GM21360 (cell line): ENCODE data around the gene MRPS35.

ENCODE experiments used
- ATAC-seq: cut with Tn5 transposase; IDR thresholded peaks from one replicate; pipeline ENCODE4 v1.9.1; 2021; ENCODE audit warnings: mild to moderate bottlenecking, moderate library complexity; ENCODE audit not compliant: unreplicated experiment

Gene MRPS35

DNA sequence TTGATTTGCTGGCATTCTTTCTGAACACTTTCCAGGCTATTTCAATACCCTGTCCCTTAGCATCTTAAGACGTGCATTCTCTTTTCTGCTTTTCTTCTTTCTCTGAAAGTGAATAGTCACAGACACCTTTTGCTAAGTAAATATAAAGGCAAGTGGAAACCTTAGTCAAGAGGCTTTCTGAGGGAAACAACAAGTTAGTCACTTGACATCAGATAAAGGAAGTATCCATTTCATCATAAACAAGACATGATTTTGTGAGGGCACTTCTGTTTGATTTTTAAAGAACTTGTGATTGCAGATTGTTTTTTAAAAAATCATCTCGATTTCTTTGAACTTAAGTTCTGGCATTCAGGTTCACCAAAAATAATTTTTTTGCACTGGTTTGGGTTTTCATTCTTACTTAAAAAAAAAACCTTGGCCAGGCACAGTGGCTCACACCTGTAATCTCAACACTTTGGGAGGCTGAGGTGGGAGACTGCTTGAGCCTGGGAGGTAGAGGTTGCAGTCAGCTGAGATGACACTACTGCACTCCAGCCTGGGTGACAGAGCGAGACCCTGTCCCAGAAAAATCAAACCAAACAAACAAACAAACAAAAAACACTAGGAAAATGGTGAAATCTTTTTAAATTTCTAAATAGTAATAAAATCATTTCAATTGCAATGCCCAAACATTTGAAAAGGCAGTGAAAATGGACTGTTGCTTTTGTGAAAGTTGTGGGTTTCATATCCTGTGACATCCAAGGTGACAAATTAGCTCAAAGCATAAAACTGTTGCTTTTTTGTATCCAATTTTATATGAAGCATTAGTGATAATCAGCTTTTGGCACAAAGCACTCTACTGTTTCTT lies 61.1 kb downstream of the MRPS35 start:
- no peak for ATAC-seq

DNA sequence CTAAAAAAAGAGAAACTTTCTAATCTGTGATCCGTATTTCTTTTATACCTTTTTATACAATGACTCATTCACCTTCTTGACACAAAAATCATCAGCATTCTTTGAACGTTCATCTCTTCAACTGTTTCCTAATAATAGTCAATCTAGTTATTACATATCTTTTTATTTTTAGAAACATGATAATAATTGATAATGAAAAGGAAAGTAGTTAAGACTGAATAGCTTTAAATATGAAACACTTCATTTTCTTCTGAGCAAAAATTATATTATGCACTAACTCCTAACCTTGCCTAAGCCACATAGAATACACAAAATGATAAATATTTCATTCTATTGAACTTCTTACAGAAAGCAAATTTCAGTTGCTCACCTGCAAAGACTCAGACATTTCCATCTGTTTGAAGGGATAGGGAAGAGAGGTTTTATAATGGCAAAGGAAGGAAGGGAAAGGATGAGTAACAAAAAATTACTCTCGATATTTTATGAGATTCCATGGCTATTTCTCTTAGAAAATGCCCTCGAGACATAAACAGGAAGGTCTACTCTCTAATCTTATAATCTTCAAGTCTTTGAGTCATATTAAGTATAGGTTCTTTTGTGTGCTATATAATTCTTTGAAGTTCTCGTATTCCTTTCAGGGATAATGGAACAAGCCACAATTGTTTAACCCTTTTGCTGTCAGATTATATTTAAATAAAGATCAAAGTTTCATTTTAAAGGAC lies 61.9 kb downstream of the MRPS35 start:
- no peak for ATAC-seq

DNA sequence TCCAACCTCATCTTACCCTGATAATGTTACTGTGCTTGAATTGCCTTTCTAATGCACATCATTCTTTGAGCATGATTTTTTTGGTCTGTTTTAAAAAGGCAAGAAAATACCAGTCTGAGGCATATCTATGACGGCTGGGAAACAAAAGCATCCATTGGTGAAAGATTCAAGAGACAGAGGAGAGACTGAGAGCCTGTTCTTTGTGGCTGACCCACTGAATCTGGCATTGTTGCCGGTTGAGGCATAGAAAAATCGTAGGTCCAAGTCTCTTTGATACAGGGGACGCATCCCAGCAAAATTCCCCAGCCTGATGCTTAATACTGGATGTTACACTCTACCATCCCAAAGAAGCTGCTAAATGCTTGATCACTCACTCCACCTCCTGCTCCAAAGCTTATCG lies 66.5 kb downstream of the MRPS35 start:
- no peak for ATAC-seq

DNA sequence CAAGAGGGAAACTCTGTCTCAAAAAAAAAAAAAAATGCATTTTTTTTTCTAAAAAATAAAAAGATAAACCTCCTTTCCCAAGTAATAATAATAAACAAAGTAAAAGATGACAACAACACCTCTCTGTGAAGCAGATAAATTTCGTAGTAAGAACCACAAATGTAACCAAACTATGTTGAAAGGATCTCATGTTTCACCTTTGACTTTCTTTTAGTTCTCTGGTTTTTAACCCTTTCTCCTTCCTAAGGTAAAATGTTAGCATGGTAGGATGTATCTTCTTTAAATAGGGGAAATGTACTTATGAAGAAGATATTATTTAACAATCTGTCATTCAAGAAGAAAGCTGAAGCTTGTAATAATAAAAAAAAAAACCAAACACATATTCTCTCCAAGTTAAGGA lies 67.6 kb downstream of the MRPS35 start:
- no peak for ATAC-seq

DNA sequence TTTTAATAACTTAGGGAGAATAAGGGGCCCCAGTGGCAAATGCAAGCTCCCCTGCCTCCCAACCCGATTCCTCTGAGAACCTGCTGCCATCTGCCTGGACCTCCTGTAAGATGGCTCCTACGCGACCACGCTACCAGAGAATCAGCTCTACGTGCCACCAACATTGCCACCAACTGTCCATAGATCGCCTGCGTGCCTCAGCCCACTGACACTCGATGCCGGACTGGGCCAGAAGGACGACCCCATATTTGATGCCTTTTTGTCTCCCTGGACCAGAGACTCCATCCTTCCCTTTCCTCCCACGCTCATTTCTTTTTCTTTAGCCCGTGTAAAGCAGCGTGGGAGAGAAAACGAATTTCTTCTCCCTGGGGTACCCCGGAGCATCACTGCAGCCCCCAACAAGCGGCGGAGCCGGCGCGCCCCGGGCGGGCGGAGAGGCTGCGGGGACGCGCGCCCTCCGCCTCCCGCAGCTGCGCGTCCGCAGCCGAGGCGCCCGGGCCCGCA lies 68.8 kb downstream of the MRPS35 start:
- peak; percentile 3 for ATAC-seq

DNA sequence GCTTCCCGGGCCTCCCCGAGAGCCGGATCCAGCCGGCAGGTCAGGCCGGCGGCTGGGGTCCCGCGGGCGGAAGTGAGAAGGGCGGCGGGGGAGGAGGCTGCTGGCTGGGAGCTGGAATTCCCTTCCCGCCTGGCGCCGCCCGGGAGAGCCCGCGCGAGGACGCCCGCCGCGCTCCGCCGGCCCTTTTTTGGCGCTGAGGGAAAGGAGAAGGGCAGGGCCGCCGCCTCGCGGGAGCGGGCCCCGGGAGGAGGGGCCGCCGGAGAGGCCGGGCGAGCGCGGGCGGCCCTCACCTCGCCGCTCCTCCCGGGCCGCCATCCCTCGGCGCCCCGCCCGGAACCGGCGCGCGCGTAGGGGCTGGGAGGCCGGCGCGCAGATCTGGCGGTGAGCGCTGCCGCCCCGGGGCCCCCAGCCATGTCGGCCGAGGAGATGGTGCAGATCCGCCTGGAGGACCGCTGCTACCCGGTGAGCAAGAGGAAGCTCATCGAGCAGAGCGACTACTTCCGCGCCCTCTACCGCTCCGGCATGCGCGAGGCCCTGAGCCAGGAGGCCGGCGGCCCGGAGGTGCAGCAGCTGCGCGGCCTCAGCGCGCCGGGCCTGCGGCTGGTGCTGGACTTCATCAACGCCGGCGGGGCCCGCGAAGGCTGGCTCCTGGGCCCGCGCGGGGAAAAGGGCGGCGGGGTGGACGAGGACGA lies 69.4 kb downstream of the MRPS35 start, which contains the start of the genes KLHL42 and MANSC4:
Gene KLHL42, plus strand, starts transcription at position 314 of the 692 bp plus-strand sequence. Its CDS starts 98 bp downstream, at position 412.
Gene MANSC4, minus strand, starts transcription at position 317 of the 692 bp plus-strand sequence. CDS start 8,960 bp downstream, outside the sequence.
- peak; percentile 70 for ATAC-seq

DNA sequence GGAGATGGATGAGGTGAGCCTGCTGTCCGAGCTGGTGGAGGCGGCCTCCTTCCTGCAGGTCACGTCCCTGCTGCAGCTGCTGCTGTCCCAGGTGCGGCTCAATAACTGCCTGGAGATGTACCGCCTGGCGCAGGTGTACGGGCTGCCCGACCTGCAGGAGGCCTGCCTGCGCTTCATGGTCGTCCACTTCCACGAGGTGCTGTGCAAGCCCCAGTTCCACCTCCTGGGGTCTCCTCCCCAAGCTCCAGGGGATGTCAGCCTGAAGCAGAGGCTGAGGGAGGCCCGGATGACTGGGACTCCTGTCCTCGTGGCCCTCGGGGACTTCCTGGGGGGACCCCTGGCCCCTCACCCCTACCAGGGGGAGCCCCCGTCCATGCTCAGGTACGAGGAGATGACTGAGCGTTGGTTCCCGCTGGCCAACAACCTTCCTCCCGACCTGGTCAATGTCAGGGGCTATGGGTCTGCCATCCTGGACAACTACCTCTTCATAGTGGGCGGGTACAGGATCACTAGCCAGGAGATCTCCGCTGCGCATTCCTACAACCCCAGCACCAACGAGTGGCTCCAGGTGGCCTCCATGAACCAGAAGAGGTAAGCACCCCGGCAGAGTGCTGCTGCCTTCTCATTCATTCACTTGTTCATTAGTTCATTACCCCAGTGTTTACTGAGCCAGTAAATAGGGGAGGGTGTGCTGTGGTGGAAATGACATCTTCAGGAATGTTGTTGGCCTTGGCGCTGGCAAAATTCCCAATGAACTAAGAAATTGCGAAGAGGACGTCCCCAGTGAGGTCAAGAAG lies 70.2 kb downstream of the MRPS35 start:
- ATAC-seq: peak; percentile 33

DNA sequence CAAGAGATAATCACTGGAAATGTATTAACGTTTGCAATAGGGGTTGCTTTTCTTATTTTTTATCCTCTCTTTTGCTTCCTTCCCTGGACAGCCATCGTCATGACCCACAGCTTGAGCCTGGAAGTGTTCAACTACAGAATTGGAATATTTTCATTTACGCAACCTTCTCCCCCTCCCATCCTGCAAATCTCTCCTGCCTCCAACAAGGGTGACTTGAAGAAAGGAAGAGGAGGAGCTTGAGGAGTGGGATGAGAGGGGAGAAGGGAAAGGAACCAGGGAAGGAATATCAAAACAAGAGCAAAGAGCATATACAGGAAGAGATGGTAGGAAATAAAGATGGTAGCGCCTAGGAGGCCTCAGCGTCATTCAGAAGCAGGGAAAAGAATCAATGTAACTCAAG lies 71.0 kb downstream of the MRPS35 start:
- no peak for ATAC-seq

DNA sequence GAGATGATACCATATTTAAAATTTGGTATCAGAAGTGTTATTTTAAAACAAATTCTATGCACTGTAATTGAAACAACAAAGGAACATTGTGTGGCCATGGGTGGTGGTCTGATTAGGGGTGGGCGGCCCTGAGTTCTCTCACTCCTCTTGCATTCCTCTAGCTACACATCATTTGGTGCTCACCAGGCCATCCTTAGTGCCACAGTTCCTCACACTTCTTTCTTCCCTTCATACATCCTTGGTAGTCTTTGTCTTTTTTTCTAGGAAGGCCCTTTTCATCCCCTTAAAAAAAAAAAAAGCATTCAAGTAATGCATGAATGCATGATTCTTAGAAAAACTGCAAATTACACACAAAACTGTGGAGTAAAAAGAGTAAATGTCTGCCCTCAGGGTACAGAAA lies 71.8 kb downstream of the MRPS35 start:
- ATAC-seq: no peak

DNA sequence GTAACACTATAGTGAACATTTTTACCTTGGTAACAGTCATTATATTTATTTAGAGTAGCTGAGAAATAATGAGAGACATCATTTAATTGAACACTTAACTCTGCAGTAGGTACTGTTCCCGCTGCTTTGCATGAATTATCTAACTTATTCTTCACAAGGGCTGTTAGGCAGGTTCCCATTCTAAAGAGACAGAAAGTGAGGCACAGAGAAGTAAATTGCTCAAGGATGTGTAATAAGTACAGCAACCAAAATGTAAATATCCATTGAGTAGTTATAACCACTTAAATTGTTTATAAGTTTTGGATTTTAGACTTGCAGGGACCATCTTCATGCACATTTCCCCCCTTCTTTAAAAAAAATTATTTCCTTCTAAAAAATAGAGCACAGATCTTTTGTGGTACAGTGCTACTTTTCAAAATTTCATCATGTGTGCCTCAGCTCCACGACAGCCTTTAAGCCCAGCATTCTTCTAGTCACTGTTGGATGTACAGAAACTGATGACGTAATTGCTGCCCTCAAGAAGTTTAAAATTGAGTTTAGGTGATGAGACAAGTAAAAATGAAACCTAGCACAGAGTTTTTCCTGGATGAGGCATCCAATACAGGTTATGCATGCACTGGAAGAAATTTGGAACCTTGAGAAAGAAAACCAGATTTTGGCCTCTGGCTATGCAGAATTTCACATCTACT lies 75.4 kb downstream of the MRPS35 start:
- no peak for ATAC-seq

DNA sequence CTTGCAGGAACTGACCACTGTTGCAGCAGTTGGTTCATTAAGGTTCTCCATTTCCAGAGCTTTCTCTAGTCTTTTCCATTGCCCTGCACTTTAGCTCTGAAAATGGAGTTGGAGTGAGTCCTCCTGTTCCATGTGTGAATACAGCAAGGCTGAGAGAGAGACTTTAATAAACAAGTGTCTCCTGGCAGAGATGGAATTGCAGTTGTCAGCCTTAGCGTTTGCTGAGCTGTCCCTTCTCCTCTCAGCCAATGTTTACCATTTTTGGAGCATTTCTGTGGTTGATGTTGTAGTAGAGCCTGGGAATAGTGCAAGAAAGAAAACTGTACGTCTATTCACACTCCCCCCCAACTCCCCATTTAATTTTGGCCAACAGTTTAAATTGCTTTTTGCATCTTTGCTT lies 76.9 kb downstream of the MRPS35 start:
- ATAC-seq: no peak

DNA sequence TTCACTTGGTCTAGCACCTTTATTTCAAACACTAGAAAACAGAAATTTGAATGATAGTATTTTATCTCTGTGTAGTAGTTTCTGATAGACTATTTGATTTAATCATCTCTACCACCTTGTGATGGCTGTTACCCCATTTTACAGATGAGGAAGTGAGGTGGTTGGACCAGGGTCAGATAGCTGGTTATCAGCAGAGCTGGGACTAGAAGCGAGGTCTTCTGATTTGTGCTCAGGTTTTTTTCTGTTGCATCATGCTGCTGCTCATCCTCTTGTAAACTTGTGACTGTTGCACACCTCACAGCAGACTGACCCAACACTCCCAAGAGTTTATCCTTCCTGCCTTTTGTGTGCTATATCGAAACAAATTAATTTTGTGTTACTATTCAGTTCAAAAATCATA lies 79.5 kb downstream of the MRPS35 start:
- ATAC-seq: no peak

DNA sequence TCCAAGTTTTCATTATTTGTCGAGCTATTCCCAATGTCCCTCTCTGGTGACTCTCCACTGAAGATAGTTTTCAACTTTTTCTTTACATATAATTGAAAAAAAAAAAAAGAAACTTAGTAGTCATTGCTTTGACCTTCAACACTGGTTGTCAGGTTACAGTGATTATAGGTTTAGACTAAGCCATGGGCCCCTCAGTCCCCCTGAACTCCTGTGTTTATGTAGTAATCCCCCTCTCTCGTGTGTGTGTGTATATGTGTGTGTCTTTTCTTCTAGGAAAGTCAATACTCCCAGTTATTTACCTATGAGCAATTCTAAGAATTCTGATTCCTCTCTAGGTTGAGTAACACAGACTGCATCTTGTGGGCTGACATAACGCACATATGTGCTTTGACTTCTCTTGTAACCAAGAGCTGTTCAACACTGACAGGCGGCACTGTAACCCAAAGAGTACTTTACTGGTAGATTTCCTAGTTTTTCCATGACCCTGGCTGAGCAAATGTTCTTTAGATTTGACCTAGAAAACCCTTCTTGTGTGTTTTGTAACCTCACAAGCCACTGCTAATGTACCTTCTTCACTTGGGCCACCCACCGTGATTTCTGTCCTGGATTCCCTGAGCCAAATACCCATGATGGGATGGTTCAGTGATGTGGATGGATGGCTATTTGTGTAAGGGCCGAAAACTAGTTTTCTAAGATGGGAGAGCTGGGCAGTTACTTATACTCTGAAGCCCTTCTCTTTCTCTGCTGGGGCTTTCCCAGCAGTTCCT lies 84.4 kb downstream of the MRPS35 start:
- ATAC-seq: no peak

DNA sequence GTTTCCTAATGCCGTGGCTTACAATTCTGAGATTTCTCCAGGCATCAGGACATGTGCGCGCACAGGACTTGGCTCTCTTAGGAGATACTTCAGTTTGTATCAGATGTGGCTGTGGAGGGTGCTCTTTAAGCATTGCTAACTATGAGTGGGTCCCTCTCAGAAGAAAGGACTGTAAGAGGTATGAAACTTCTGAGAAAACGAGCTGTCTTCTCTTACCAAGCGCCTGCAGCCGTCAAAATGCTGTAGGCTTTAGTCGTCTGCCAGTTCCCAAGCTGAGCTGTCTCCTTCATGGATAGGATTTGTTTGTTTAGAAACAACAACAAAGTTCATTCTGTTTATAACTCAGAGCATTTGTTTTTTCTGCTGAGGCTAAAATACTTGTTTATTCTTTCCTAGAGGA lies 85.5 kb downstream of the MRPS35 start:
- ATAC-seq: no peak

DNA sequence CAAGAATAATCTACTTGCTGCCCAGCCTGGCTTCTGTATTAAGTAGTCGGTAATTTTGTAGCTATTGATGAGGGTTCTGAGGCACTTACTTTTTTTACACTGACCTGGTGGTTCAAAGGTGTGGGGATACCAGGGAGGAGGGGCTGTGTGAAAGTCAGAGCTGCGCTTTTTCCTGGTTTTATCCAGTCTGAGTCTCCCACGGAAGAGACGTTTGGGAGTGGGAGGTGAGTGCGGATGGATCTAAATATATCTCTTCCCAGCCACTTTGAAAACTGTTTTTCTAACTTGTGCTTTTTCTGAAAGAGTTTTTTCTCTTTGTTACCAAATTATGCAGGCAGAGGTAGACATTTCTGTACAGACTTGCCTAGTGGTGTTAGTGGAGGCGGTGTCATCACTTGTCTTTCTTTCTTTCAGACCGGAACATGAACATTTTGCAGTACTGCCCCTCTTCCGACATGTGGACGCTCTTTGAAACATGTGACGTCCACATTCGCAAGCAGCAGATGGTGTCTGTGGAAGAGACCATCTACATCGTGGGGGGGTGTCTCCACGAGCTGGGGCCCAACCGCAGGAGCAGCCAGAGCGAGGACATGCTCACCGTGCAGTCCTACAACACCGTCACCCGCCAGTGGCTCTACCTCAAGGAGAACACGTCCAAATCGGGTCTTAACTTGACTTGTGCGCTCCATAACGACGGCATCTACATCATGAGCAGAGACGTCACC lies 86.8 kb downstream of the MRPS35 start:
- ATAC-seq: no peak

DNA sequence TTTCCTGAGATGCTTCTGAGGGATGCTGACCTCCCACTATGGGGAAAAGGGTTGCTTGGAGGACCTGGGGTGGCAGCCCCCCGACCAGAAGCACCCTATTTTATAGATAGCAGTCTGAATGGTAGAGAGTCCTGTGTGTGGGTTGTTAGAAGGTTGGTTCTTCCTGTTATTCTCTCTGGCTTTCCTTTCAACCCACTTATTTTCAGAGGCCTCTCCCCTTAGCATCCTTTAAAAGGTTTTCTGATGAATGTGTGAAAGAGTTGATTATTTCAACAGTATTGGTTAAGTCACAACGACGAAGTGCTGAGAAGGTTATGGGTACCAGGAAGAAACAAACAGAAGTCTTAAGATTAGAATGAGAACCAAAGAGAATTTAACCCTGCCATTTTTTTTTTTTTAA lies 90.2 kb downstream of the MRPS35 start:
- ATAC-seq: no peak

DNA sequence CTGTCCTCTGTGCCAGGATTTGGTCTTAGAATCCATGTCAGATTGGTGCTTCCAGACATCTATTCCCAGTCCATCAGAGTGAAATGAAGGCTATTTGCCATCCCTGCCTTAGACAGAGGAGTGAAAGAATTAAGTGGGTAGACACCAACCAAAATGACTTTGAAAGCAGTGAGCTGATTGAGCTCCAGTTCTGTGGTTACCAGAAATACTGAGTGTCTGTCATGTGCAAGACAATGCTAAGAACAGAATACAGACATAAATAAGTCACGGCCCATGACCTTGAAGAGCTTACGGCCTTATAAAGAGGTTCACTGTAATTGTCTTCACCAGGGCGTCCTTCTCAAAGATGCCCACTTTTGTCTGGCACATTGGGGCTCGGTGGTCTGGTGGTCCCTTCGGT lies 91.0 kb downstream of the MRPS35 start:
- ATAC-seq: no peak

DNA sequence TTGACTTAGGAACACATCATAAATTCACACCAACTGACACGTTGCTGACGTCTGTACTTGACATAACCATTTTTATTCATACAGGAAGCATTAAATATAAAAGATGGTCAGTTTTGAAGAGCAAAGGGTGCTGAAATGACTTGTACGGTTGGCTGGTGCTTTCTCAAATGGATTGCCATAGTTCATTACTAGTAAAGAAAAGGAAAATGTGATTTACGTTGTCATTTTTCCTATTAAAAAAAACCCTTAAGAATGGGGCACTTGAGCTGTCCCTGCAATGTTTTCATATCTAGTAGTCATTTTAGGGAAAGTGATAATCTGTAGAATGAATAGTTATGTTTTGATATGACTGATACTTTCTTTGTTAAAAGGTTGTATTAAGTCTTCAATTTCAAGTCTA lies 91.9 kb downstream of the MRPS35 start:
- ATAC-seq: no peak

DNA sequence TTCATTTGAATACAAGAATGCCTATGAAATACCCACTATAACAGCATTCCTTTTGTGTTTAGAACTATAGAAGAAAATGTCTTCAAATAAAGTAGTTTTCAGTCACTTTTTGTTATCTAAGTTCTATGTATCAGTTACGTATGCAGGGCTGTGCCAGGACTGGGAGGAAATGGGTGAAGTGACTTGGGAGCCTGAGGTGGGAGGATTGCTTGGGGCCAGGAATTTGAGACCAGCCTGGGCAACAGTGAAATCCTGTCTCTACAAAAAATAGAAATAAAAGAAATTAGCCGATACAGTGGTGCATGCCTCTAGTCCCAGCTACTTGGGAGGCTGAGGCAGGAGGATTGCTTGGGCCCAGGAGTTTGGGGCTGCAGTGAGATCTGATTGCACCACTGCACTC lies 92.3 kb downstream of the MRPS35 start:
- ATAC-seq: no peak
